ENCODE results near the gene CTSL. TPM values are rescaled to one million over a fixed set of nuclear protein-coding genes. Genes with fewer than 3 reads are reported as not detected.

Gene CTSL
- total RNA-seq (100 to 1,000 TPM; 156 to 193 TPM), polyA plus RNA-seq (100 to 1,000 TPM; 167 to 210 TPM)

- WGBS: under 1% methylated on average over 67 of the region's 67 CpGs
Observed at GRCh38 chr9:87725900-87726709, at the start of gene CTSL. TSS of gene CTSL (plus strand) at chr9:87726119. CDS start at chr9:87727604, 1,485 bp downstream.

More at GRCh38 chr9:87725900-87726709, at the start of gene CTSL:
- peak within 1 kb of the TSS; percentile 70 to 86 for H3K9ac ChIP-seq (ENCODE audit: low read depth in 1 of 2, low read length in 2 of 2)
- peaks cover 1 to 23% (median 14%) of the 10 kb centered on the region in 4 donors for H3K36me3 ChIP-seq (ENCODE audit: control insufficient read depth in 4 of 4, insufficient read depth in 3 of 4, low read depth in 1 of 4, low read length in 3 of 4)
- H3K9me3 ChIP-seq (ENCODE audit: control insufficient read depth in 4 of 4, low read length in 3 of 4): no peaks in the 10 kb centered on the region
- H3K4me1 ChIP-seq (ENCODE audit: control insufficient read depth in 4 of 4, insufficient read depth in 4 of 4, low read length in 3 of 4): peaks cover 0 to 9% (median 0%) of the 10 kb centered on the region in 4 donors
- TF ChIP-seq RAD21 (IDR thresholded peaks at IDR 0.05) (peak; percentile 70 to 73), HNF4A (conservative IDR thresholded peaks at IDR 0.05) (peak in 1 of 2 donors; percentile 12), CTCF (IDR thresholded peaks at IDR 0.05; ENCODE audit: low read depth, low read length, missing input control) (peak; percentile 37), JUND (IDR thresholded peaks at IDR 0.05) (peak in 1 of 2 donors; percentile 15), NR2F2 (IDR thresholded peaks at IDR 0.05) (peak; percentile 68), FOXA2 (IDR thresholded peaks at IDR 0.05) (peak; percentile 69), GABPA (IDR thresholded peaks at IDR 0.05 in 1 of 2, conservative IDR thresholded peaks at IDR 0.05 in 1 of 2) (no peak), YY1 (IDR thresholded peaks at IDR 0.05) (peak; percentile 59), HNF4G (IDR thresholded peaks at IDR 0.05) (no peak), RXRA (IDR thresholded peaks at IDR 0.05) (peak; percentile 56 to 59), REST (IDR thresholded peaks at IDR 0.05) (peak; percentile 89), TAF1 (conservative IDR thresholded peaks at IDR 0.05) (peak; percentile 63), ATF3 (IDR thresholded peaks at IDR 0.05) (no peak), EGR1 (IDR thresholded peaks at IDR 0.05; ENCODE audit: low read depth in 2 of 2) (no peak), FOXA1 (IDR thresholded peaks at IDR 0.05) (peak; percentile 46), SP1 (IDR thresholded peaks at IDR 0.05) (peak; percentile 80), ZBTB33 (IDR thresholded peaks at IDR 0.05) (no peak)
- TF ChIP-seq, protein P1, sequence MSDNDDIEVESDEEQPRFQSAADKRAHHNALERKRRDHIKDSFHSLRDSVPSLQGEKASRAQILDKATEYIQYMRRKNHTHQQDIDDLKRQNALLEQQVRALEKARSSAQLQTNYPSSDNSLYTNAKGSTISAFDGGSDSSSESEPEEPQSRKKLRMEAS (IDR thresholded peaks at IDR 0.05): no peak
- H3K27me3 ChIP-seq (ENCODE audit: control insufficient read depth in 4 of 4, insufficient read depth in 4 of 4, low read length in 3 of 4): no peaks in the 10 kb centered on the region
- peak within 1 kb of the TSS; percentile 92 to 98 for H3K27ac ChIP-seq (ENCODE audit: low read depth in 1 of 2, low read length in 2 of 2)
- H3K4me3 ChIP-seq (ENCODE audit: low read depth in 1 of 3, low read length in 3 of 3): peak within 1 kb of the TSS; percentile 57 to 76 (median 76)
- DNase-seq (ENCODE audit: low spot score): peak; percentile 95

Measured in liver (tissue), 9 donors.